HG03378 (cell line): ENCODE results near the gene FAM83D.
"Not testable (repeated sequence)": the region's sequence is repeated elsewhere in the genome, so short reads cannot be mapped to it uniquely, and the experiment has no call there.

Source experiments
- ATAC-seq: cut with Tn5 transposase; IDR thresholded peaks from one replicate; pipeline ENCODE4 v1.9.1; 2021; ENCODE audit warnings: mild to moderate bottlenecking, moderate library complexity; ENCODE audit not compliant: unreplicated experiment

FAM83D gene

GRCh38 chr20:38932457-38933120 is 6.4 kb downstream of the FAM83D start:
- no peak for ATAC-seq

- ATAC-seq = no peak
Measured at GRCh38 chr20:38934530-38934929, 8.3 kb downstream of the FAM83D start.

GRCh38 chr20:38935285-38935684 is 9.1 kb downstream of the FAM83D start:
- no peak for ATAC-seq

GRCh38 chr20:38935967-38936407 is 9.8 kb downstream of the FAM83D start:
- ATAC-seq = no peak

- ATAC-seq = no peak
Measured at GRCh38 chr20:38937000-38937399, 10.8 kb downstream of the FAM83D start.

- no peak for ATAC-seq
Measured at GRCh38 chr20:38937978-38938473, 11.8 kb downstream of the FAM83D start.

- ATAC-seq = no peak
Measured at GRCh38 chr20:38939686-38940085, 13.5 kb downstream of the FAM83D start.

GRCh38 chr20:38940644-38941043 is 14.4 kb downstream of the FAM83D start:
- no peak for ATAC-seq

- no peak for ATAC-seq
Measured at GRCh38 chr20:38941726-38942389, 15.6 kb downstream of the FAM83D start.

GRCh38 chr20:38945012-38945411 is 18.8 kb downstream of the FAM83D start:
- ATAC-seq = no peak

- ATAC-seq = no peak
Measured at GRCh38 chr20:38946836-38947235, 20.6 kb downstream of the FAM83D start.

- no peak for ATAC-seq
Measured at GRCh38 chr20:38947931-38948362, 21.7 kb downstream of the FAM83D start.

- no peak for ATAC-seq
Measured at GRCh38 chr20:38950254-38950653, 24.0 kb downstream of the FAM83D start.

GRCh38 chr20:38951611-38952010 is 25.4 kb downstream of the FAM83D start:
- no peak for ATAC-seq

- ATAC-seq = no peak
Measured at GRCh38 chr20:38952153-38952552, 25.9 kb downstream of the FAM83D start.

- ATAC-seq = no peak
Measured at GRCh38 chr20:38953630-38954340, 27.6 kb downstream of the FAM83D start.

GRCh38 chr20:38957235-38957876 is 31.1 kb downstream of the FAM83D start:
- ATAC-seq = no peak

- no peak for ATAC-seq
Measured at GRCh38 chr20:38957915-38958485, 31.8 kb downstream of the FAM83D start.

GRCh38 chr20:38960187-38960687 is 34.0 kb downstream of the FAM83D start:
- ATAC-seq = not testable (repeated sequence)

GRCh38 chr20:38961530-38962043 is 35.4 kb downstream of the FAM83D start:
- ATAC-seq = no peak
